Measurements from ENCODE around the gene PGLYRP1. TPM values are rescaled to one million over a fixed set of nuclear protein-coding genes. Genes with fewer than 3 reads are reported as not detected.

PGLYRP1 gene
- total RNA-seq, 1 experiment from 2014 or later, result not detected

DNA sequence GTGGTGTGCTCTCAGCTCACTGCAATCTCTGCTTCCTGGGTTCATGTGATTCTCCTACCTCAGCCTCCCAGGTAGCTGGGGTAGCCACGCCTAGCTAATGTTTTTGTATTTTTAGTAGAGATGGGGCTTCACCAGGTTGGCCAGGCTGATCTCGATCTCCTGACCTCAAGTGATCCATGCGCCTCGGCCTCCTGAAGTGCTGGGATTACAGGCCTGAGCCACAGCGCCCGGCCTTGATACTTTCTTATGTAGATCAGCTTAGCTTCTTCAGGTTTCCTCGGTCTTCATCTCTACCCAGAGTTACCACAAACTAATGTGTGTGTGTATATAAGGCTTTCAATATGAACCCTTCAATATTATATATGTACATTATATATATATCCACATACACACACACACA, 37.5 kb downstream of the PGLYRP1 start:
- peaks cover 4% of the 10 kb centered on the region for H3K9me3 Mint-ChIP-seq
- ATAC-seq (no peak), DNase-seq (ENCODE audit: low spot score) (no peak)
- ChIA-PET CTCF (interaction anchor here (0.8 to 1.5 kb wide), 5 partner anchors 24 to 168 kb away, joined by 3 to 7 read pairs (median 3); no protein-coding TSS in a partner anchor), POLR2A (no interaction called here)
- no peak overlapping the region for H3K27ac Mint-ChIP-seq
- no peaks in the 10 kb centered on the region for H3K36me3 Mint-ChIP-seq
- peaks cover 23% of the 10 kb centered on the region for H3K27me3 Mint-ChIP-seq (ENCODE audit: low read depth)
- TF ChIP-seq PRRX2 (CRISPR knock-in tag; IDR thresholded peaks at IDR 0.05) (no peak), CREM (CRISPR knock-in tag; IDR thresholded peaks at IDR 0.05) (no peak), NFE2L1 (CRISPR knock-in tag; IDR thresholded peaks at IDR 0.05) (no peak), ZNF263 (CRISPR knock-in tag; IDR thresholded peaks at IDR 0.05; ENCODE audit: low read depth) (no peak), SP1 (CRISPR knock-in tag; conservative IDR thresholded peaks at IDR 0.05) (no peak), NFATC4 (CRISPR knock-in tag; IDR thresholded peaks at IDR 0.05) (no peak), MYBL2 (CRISPR knock-in tag; IDR thresholded peaks at IDR 0.05) (no peak), ZNF121 (CRISPR knock-in tag; IDR thresholded peaks at IDR 0.05) (no peak), ATF1 (CRISPR knock-in tag; IDR thresholded peaks at IDR 0.05) (no peak), JAZF1 (CRISPR knock-in tag; IDR thresholded peaks at IDR 0.05) (no peak), NR3C1 (CRISPR knock-in tag; conservative IDR thresholded peaks at IDR 0.05; ENCODE audit: low read depth) (no peak), IRF1 (CRISPR knock-in tag; IDR thresholded peaks at IDR 0.05) (no peak), GABPB1 (CRISPR knock-in tag; IDR thresholded peaks at IDR 0.05) (no peak)
- TF ChIP-seq, protein P1, sequence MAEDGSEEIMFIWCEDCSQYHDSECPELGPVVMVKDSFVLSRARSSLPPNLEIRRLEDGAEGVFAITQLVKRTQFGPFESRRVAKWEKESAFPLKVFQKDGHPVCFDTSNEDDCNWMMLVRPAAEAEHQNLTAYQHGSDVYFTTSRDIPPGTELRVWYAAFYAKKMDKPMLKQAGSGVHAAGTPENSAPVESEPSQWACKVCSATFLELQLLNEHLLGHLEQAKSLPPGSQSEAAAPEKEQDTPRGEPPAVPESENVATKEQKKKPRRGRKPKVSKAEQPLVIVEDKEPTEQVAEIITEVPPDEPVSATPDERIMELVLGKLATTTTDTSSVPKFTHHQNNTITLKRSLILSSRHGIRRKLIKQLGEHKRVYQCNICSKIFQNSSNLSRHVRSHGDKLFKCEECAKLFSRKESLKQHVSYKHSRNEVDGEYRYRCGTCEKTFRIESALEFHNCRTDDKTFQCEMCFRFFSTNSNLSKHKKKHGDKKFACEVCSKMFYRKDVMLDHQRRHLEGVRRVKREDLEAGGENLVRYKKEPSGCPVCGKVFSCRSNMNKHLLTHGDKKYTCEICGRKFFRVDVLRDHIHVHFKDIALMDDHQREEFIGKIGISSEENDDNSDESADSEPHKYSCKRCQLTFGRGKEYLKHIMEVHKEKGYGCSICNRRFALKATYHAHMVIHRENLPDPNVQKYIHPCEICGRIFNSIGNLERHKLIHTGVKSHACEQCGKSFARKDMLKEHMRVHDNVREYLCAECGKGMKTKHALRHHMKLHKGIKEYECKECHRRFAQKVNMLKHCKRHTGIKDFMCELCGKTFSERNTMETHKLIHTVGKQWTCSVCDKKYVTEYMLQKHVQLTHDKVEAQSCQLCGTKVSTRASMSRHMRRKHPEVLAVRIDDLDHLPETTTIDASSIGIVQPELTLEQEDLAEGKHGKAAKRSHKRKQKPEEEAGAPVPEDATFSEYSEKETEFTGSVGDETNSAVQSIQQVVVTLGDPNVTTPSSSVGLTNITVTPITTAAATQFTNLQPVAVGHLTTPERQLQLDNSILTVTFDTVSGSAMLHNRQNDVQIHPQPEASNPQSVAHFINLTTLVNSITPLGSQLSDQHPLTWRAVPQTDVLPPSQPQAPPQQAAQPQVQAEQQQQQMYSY (CRISPR knock-in tag; IDR thresholded peaks at IDR 0.05), result no peak
- H3K4me3 Mint-ChIP-seq, result no peak overlapping the region
- H3K4me1 Mint-ChIP-seq, result peaks cover 11% of the 10 kb centered on the region

GRCh38 chr19:45981350-45981749, 41.5 kb downstream of the PGLYRP1 start:
- Mint-ChIP-seq H3K4me1 (peaks cover 11% of the 10 kb centered on the region), H3K4me3 (no peak overlapping the region), H3K27me3 (ENCODE audit: low read depth) (peaks cover 29% of the 10 kb centered on the region), H3K27ac (0 out of 2 replicates have a peak overlapping the region, but pooled peaks have one; percentile 3), H3K9me3 (peaks cover 4% of the 10 kb centered on the region), H3K36me3 (no peaks in the 10 kb centered on the region)
- ChIA-PET POLR2A (no interaction called here), CTCF (interaction anchor here (1.3 to 1.4 kb wide), 2 partner anchors 28 to 36 kb away, joined by 3 read pairs; no protein-coding TSS in a partner anchor)
- DNase-seq (ENCODE audit: low spot score) (no peak), ATAC-seq (peak; percentile 60)
- TF ChIP-seq SP1 (CRISPR knock-in tag; conservative IDR thresholded peaks at IDR 0.05), result no peak
- TF ChIP-seq RORB (CRISPR knock-in tag; IDR thresholded peaks at IDR 0.05), result no peak
- TF ChIP-seq TP53 (CRISPR knock-in tag; IDR thresholded peaks at IDR 0.05), result no peak
- no peak for TF ChIP-seq ZNF263 (CRISPR knock-in tag; IDR thresholded peaks at IDR 0.05; ENCODE audit: low read depth)
- TF ChIP-seq, protein P2, sequence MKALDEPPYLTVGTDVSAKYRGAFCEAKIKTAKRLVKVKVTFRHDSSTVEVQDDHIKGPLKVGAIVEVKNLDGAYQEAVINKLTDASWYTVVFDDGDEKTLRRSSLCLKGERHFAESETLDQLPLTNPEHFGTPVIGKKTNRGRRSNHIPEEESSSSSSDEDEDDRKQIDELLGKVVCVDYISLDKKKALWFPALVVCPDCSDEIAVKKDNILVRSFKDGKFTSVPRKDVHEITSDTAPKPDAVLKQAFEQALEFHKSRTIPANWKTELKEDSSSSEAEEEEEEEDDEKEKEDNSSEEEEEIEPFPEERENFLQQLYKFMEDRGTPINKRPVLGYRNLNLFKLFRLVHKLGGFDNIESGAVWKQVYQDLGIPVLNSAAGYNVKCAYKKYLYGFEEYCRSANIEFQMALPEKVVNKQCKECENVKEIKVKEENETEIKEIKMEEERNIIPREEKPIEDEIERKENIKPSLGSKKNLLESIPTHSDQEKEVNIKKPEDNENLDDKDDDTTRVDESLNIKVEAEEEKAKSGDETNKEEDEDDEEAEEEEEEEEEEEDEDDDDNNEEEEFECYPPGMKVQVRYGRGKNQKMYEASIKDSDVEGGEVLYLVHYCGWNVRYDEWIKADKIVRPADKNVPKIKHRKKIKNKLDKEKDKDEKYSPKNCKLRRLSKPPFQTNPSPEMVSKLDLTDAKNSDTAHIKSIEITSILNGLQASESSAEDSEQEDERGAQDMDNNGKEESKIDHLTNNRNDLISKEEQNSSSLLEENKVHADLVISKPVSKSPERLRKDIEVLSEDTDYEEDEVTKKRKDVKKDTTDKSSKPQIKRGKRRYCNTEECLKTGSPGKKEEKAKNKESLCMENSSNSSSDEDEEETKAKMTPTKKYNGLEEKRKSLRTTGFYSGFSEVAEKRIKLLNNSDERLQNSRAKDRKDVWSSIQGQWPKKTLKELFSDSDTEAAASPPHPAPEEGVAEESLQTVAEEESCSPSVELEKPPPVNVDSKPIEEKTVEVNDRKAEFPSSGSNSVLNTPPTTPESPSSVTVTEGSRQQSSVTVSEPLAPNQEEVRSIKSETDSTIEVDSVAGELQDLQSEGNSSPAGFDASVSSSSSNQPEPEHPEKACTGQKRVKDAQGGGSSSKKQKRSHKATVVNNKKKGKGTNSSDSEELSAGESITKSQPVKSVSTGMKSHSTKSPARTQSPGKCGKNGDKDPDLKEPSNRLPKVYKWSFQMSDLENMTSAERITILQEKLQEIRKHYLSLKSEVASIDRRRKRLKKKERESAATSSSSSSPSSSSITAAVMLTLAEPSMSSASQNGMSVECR (CRISPR knock-in tag; IDR thresholded peaks at IDR 0.05; ENCODE audit: borderline replicate concordance), result no peak
- TF ChIP-seq CBFB (CRISPR knock-in tag; IDR thresholded peaks at IDR 0.05; ENCODE audit: low read depth), result no peak
- TF ChIP-seq KAT7 (CRISPR knock-in tag; IDR thresholded peaks at IDR 0.05; ENCODE audit: borderline replicate concordance), result no peak
- no peak for TF ChIP-seq PRRX2 (CRISPR knock-in tag; IDR thresholded peaks at IDR 0.05)
- no peak for TF ChIP-seq ATF3 (CRISPR knock-in tag; conservative IDR thresholded peaks at IDR 0.05)
- no peak for TF ChIP-seq JUN (CRISPR knock-in tag; IDR thresholded peaks at IDR 0.05)
- TF ChIP-seq, protein P3, sequence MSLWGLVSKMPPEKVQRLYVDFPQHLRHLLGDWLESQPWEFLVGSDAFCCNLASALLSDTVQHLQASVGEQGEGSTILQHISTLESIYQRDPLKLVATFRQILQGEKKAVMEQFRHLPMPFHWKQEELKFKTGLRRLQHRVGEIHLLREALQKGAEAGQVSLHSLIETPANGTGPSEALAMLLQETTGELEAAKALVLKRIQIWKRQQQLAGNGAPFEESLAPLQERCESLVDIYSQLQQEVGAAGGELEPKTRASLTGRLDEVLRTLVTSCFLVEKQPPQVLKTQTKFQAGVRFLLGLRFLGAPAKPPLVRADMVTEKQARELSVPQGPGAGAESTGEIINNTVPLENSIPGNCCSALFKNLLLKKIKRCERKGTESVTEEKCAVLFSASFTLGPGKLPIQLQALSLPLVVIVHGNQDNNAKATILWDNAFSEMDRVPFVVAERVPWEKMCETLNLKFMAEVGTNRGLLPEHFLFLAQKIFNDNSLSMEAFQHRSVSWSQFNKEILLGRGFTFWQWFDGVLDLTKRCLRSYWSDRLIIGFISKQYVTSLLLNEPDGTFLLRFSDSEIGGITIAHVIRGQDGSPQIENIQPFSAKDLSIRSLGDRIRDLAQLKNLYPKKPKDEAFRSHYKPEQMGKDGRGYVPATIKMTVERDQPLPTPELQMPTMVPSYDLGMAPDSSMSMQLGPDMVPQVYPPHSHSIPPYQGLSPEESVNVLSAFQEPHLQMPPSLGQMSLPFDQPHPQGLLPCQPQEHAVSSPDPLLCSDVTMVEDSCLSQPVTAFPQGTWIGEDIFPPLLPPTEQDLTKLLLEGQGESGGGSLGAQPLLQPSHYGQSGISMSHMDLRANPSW (CRISPR knock-in tag; conservative IDR thresholded peaks at IDR 0.05; ENCODE audit: low read depth), result no peak
- TF ChIP-seq OVOL2 (CRISPR knock-in tag; IDR thresholded peaks at IDR 0.05; ENCODE audit: borderline replicate concordance), result no peak
- TF ChIP-seq ZNF423 (CRISPR knock-in tag; IDR thresholded peaks at IDR 0.05), result no peak
